Spinal cord (tissue), 10 donors: ENCODE data around the gene TRAPPC2L. TPM values are rescaled to one million over a fixed set of nuclear protein-coding genes. Genes with fewer than 3 reads are reported as not detected.
"Not testable (repeated sequence)": the region's sequence is repeated elsewhere in the genome, so short reads cannot be mapped to it uniquely, and the experiment has no call there.

Experiments
- DNase-seq, 6 donors: peaks; one replicate each; pipeline versions ENCODE4 v3.0.0 to v3.0.0-alpha.2; 2013 to 2015; ENCODE audit warnings: low spot score in 6 of 6, low read depth in 4 of 6
- H3K27ac ChIP-seq: one replicate; pipeline ENCODE4 v1.5.1; 2013; ENCODE audit warnings: low read depth, low read length, control low read depth
- H3K27me3 ChIP-seq: one replicate; pipeline ENCODE4 v1.6.1; 2013; ENCODE audit warnings: low read length; ENCODE audit not compliant: control insufficient read depth, insufficient read depth
- H3K36me3 ChIP-seq: one replicate; pipeline ENCODE4 v1.6.1; 2013; ENCODE audit warnings: low read length; ENCODE audit not compliant: control insufficient read depth, insufficient read depth
- H3K4me1 ChIP-seq: one replicate; pipeline ENCODE4 v1.6.1; 2013; ENCODE audit warnings: low read length; ENCODE audit not compliant: control insufficient read depth, insufficient read depth
- H3K4me3 ChIP-seq: one replicate; pipeline ENCODE4 v1.5.1; 2013; ENCODE audit warnings: low read depth, low read length, control low read depth
- H3K9me3 ChIP-seq: one replicate; pipeline ENCODE4 v1.6.1; 2013; ENCODE audit warnings: low read length; ENCODE audit not compliant: control insufficient read depth, insufficient read depth
- WGBS: methylation state at CpG from one replicate; pipeline ENCODE4 v1.1.5; 2013; ENCODE audit warnings: missing lambda C conversion rate; ENCODE audit not compliant: insufficient coverage; 5-methylcytosine and 5-hydroxymethylcytosine counted together
- polyA plus RNA-seq, 2 donors: library from polyadenylated mRNA; unstranded; fragments of 120-200 nt; gene quantifications; one replicate each; pipeline ENCODE4 v1.2.1, GENCODE V29; 2013; ENCODE audit not compliant: insufficient read length in 2 of 2
- total RNA-seq, 2 donors: library from RNA; depleted of rRNA in 1 of 2; stranded (reverse); fragments of 120-200 nt in 1 of 2; fragments of >200 nt in 1 of 2; gene quantifications; one replicate each; pipeline versions ENCODE4 v1.2.3 to v1.2.4, GENCODE V29; 2013 to 2014
- donor health status: healthy.

The TRAPPC2L gene
- total and polyA plus RNA-seq, 4 donors = 36.3 to 131 (median 89.9) TPM

DNA sequence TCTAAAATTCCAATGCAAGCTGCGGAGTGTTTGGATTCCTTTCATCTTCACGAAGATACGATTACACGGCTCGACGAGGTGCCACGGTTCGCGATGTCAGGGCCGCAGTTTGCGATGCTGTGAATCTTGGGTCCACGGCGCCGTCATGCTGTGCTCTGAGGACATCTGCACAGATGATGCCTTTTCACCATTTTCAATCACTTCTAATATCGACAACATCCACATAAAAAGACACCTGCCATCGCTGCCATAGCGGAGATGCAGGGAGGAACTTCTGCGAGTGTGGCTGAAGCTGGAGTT is 38.4 kb upstream of the TRAPPC2L start:
- no peaks in the 10 kb centered on the region for H3K27me3 ChIP-seq
- H3K4me1 ChIP-seq = peaks cover 5% of the 10 kb centered on the region
- no peak overlapping the region for H3K4me3 ChIP-seq
- no peak overlapping the region for H3K27ac ChIP-seq
- peaks cover 83% of the 10 kb centered on the region for H3K36me3 ChIP-seq
- DNase-seq = no peak
- WGBS = 91% methylated on average over 18 of the region's 18 CpGs
- H3K9me3 ChIP-seq = no peaks in the 10 kb centered on the region

DNA sequence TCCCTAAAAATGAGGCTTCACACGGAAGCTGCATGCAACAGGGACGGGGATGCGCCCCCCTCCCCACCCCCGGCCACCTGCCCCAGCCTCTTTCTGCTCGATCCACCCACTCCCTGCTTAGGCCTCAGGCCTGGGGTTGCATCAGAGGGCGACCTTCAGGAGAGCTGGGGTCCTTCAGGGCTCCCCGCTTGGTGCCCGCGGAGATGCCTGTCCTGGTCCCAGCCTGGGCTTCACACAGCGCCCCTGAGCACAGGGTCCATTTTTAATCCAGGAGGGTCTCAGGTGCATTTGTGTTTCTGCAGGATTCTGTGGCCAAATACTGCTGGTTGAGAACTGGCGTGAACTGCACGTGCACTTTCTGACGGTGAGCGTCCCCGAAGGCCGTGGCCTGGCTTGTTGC is 37.8 kb upstream of the TRAPPC2L start:
- Histone ChIP-seq H3K4me1 (peaks cover 5% of the 10 kb centered on the region), H3K27me3 (no peaks in the 10 kb centered on the region), H3K4me3 (no peak overlapping the region), H3K36me3 (peaks cover 86% of the 10 kb centered on the region), H3K9me3 (no peaks in the 10 kb centered on the region), H3K27ac (no peak overlapping the region)
- WGBS = 77% methylated on average over 10 of the region's 16 CpGs
- no peak for DNase-seq

DNA sequence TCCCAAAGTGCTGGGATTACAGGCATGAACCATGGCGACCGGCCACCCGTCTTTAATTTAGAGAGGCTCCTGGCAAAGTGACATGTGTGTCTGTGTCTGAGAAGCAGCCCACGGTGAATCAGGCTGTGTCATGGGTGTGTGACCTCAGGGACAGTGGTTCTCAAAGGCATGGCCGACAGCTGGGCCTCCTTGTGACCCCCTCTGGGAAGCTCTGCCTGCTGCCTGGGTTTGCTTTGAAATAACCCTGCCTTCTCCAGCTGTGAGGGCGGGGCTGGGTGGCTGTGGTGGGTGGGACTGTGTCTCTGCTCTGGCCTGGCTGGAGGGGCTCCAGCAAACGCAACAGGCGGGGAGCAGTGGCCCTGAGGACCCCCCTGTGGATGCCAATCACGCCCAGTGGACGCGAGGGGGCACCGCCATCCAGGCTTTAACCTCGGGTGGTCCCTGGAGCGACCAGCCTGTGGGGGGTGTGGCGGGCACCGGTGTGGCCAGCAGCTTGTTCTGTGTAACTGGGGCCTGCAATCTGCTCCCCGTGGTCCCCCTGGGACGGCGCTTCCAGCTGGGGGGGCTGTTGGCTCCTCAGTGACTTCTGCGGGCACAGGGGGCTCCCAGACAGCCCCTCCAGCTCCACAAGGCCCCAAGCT is 36.4 kb upstream of the TRAPPC2L start:
- no peak for DNase-seq
- Histone ChIP-seq H3K36me3 (peaks cover 91% of the 10 kb centered on the region), H3K27ac (no peak overlapping the region), H3K4me3 (no peak overlapping the region), H3K9me3 (no peaks in the 10 kb centered on the region), H3K27me3 (no peaks in the 10 kb centered on the region), H3K4me1 (peaks cover 3% of the 10 kb centered on the region)
- 79% methylated on average over 19 of the region's 20 CpGs for WGBS

DNA sequence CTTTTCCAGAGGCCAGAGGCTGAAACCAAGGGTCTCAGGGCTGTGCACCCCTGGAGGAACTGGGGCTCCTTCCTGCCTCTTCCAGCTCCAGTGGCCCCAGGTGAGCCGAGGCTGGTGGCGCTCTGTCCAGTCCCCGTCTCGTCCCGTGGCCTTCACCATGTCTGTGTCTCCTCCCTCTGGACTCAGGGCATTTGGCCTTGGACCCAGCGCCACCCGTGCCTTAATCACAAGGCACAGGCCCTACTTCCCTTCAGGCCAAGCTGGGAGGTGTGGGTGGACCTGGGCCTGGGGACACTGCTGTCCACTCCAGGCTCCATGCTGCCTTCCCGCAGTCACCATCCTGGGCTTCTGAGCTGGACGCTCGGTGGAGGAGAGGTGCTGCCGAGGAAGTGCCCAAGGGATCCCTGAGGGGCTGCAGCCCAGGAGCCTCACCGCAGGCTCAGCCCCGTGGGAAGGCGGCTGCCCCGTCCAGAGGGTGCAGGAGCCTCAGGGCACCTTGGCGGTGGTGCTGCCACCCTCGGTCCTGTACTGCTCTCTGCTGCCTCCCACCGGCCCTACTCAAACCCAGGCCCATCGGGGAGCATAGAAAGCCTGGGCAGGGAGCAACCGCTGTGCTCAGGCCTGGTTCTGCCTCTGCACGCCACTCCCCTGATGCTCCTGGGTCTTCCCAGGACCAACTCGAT is 35.6 kb upstream of the TRAPPC2L start:
- H3K27ac ChIP-seq = no peak overlapping the region
- 88% methylated on average over 21 of the region's 22 CpGs for WGBS
- peaks cover 91% of the 10 kb centered on the region for H3K36me3 ChIP-seq

DNA sequence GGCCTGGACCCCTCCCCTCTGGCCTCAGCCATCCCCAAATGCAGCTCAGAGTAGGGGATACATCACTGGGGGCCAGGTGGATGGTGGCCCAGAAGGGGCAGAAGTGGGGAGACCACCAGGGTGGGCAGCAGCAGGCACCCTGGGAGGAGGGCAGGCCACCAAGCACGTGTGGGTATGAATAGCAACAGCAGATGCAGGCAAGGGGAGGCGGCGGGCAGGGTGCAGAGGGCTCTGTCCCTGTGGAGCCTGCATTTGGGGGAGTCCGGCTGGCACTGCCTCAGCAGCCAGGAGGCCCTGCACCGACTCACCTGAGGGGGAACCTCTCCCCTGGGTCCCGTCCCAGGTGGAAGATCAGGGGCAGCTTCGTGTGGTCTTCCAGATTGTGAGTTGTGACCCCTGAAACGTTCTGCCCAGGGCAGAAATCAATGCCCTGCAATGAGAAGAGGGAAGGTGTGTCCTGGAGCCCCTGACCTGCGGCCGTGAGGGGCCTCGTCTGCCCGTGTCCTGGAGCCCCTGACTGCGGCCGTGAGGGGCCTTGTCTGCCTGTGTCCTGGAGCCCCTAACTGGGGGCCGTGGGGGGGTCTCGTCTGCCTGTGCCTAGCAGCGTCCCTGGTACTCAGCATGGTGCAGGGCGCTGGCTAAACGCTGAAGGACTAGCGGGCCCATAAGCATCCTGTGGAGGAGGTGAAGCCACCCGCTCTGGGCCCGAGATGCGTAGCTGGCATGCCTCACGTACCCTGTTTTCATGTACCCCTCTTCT is 34.5 kb upstream of the TRAPPC2L start:
- DNase-seq = no peak
- no peaks in the 10 kb centered on the region for H3K9me3 ChIP-seq
- H3K36me3 ChIP-seq = peaks cover 91% of the 10 kb centered on the region
- H3K27ac ChIP-seq = no peak overlapping the region
- H3K4me3 ChIP-seq = no peak overlapping the region
- WGBS = 90% methylated on average over 21 of the region's 24 CpGs
- H3K27me3 ChIP-seq = no peaks in the 10 kb centered on the region
- no peaks in the 10 kb centered on the region for H3K4me1 ChIP-seq

More for the DNA sequence above, 35.6 kb upstream of the TRAPPC2L start:
- Histone ChIP-seq H3K4me1 (no peaks in the 10 kb centered on the region), H3K4me3 (no peak overlapping the region), H3K27me3 (no peaks in the 10 kb centered on the region), H3K9me3 (no peaks in the 10 kb centered on the region)
- no peak for DNase-seq

DNA sequence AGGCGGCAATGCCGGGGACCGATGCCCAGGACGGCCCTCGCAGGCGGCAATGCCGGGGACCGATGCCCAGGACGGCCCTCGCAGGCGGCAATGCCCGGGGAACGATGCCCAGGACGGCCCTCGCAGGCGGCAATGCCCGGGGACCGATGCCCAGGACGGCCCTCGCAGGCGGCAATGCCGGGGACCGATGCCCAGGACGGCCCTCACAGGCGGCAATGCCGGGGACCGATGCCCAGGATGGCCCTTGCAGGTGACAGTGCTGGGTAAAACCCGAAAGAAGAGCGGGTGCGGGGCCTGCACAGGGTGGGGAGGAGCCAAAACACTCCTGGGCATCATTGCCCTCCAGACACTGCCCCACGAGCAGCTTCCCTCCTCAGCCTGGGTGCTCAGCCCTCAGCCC is 33.3 kb upstream of the TRAPPC2L start:
- not testable (repeated sequence) for H3K9me3 ChIP-seq, H3K4me3 ChIP-seq, H3K27ac ChIP-seq, H3K4me1 ChIP-seq, H3K27me3 ChIP-seq, DNase-seq
- 98% methylated on average over 28 of the region's 31 CpGs for WGBS
- peaks cover 89% of the 10 kb centered on the region for H3K36me3 ChIP-seq

DNA sequence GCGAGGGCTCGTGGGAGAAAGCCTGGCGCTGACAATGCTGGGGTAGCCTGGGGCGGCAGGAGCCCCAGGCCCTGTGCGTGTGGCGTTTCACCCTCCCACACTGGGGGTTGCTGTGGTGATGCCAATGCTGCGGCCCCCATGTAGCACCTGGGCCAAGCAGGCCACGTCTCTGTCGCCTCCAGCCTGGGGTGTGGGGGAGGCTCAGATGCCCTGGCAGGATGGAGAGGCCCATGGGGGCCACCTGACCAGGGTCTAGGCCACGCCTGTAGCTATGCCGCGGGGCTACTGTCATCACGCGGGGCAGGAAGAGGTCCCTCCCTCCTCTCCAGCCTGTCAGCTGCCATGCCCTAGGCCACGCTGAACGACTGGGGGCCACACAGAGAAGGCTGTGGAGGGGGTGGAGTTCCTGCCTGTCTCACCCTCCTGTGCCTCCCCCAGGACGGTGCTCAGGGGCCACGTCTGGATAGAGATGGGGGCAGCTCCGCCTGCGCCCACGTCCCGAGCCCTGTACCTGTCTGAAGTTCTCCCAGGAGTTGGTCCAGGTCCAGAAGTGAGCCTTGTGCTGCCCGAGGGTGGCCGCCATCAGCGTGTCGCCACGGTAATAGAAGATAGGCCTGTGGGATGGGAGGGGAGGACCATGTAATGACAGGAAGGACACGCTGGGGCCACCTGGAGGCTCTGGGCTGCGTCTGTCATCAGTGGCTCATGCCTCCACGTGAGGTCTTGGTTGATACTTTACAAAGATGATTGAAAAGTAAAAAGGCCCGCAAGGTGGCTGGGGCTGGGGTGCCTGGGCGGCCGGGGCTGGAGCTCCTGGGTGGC is 32.5 kb upstream of the TRAPPC2L start:
- peaks cover 90% of the 10 kb centered on the region for H3K36me3 ChIP-seq

DNA sequence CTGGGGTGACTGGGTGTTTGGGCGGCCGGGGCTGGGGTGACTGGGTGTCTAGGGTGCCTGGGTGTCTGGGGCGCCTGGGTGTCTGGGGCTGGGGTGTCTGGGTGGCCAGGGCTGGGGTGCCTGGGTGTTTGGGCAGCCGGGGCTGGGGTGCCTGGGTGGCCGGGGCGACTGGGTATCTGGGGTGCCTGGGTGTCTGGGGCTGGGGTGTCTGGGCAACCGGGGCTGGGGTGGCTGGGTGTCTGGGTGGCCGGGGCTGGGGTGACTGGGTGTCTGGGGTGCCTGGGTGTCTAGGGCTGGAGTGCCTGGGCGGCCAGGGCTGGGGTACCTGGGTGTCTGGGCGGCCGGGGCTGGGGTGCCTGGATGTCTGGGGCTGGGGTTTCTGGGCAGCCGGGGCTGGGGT is 31.8 kb upstream of the TRAPPC2L start:
- Histone ChIP-seq H3K4me3 (no peak overlapping the region), H3K27ac (no peak overlapping the region), H3K4me1 (peaks cover 14% of the 10 kb centered on the region), H3K27me3 (no peaks in the 10 kb centered on the region), H3K36me3 (peaks cover 95% of the 10 kb centered on the region), H3K9me3 (no peaks in the 10 kb centered on the region)
- 89% methylated on average over 11 of the region's 12 CpGs for WGBS
- no peak for DNase-seq

More for the DNA sequence above, 32.5 kb upstream of the TRAPPC2L start:
- no peak overlapping the region for H3K27ac ChIP-seq
- no peak for DNase-seq
- WGBS = 85% methylated on average over 31 of the region's 33 CpGs
- H3K4me3 ChIP-seq = no peak overlapping the region
- H3K27me3 ChIP-seq = no peaks in the 10 kb centered on the region
- peaks cover 10% of the 10 kb centered on the region for H3K4me1 ChIP-seq
- no peaks in the 10 kb centered on the region for H3K9me3 ChIP-seq

DNA sequence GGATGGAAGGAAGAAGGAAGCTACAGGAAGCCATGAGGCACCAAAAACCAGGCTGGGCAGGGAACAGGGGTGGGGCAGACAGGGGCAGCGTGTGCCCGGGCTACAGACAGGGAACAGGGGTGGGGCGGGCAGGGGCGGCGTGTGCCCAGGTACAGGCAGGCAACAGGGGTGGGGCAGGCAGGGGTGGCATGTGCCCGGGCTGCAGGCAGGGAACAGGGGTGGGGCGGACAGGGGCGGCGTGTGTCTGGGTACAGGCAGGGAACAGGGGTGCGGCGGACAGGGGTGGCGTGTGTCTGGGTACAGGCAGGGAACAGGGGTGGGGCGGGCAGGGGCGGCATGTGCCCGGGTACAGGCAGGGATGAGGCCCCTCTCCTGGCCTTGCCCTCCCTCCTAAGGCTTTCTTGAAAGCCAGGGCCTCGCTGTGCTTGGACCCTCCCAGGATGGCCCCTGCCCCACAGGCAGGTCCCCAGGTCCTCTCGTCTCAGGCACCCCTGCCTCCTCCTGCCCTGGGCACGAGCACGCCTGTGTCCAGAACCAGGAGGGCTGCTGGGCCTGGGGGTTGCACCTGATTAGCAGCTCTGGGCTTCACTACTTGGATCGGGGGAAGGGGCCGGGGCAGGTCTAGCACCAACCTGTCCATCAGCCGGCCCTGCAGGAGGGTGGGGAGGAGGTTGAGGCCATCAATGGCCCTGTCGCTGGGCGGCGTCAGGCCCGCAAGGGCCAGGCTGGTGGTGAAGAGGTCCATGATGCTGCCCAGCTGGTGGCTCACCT is 30.7 kb upstream of the TRAPPC2L start:
- DNase-seq = no peak
- 89% methylated on average over 25 of the region's 26 CpGs for WGBS
- Histone ChIP-seq H3K9me3 (no peaks in the 10 kb centered on the region), H3K27me3 (no peaks in the 10 kb centered on the region), H3K36me3 (peaks cover 94% of the 10 kb centered on the region), H3K27ac (no peak overlapping the region), H3K4me3 (no peak overlapping the region), H3K4me1 (peaks cover 14% of the 10 kb centered on the region)
